Right kidney (tissue), 1 donor: ENCODE data around the gene SMAD9.
A peak's percentile ranks its signal among the peaks of the same experiment; 100 is the strongest.

Source experiments
- DNase-seq: peaks from one replicate; pipeline ENCODE4 v3.0.0-alpha.2; 2016

Gene SMAD9

GRCh38 chr13:36912973-36913372, 7.1 kb downstream of the SMAD9 start:
- DNase-seq: no peak

GRCh38 chr13:36912369-36912768, 7.7 kb downstream of the SMAD9 start:
- no peak for DNase-seq

GRCh38 chr13:36910545-36910944, 9.5 kb downstream of the SMAD9 start:
- no peak for DNase-seq

- no peak for DNase-seq
Observed at GRCh38 chr13:36907821-36908220, 12.2 kb downstream of the SMAD9 start.

DNA sequence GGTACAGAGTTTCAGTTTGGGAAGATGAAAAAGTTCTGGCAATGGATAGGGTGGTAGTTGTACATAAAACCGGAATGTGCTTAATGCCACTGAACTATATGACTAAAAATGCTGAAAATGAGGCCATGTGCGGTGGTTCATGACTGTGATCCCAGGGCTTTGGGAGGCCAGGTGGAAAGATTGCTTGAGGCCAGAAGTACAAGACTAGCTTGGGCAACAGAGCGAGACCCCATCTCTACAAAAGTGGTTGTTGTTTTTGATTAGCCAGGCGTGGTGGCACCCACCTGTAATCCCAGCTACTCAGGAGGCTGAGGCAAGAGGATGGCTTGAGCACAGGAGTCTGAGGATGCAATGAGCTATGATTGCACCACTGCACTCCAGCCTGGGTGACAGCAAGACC, 12.8 kb downstream of the SMAD9 start:
- DNase-seq: no peak

DNA sequence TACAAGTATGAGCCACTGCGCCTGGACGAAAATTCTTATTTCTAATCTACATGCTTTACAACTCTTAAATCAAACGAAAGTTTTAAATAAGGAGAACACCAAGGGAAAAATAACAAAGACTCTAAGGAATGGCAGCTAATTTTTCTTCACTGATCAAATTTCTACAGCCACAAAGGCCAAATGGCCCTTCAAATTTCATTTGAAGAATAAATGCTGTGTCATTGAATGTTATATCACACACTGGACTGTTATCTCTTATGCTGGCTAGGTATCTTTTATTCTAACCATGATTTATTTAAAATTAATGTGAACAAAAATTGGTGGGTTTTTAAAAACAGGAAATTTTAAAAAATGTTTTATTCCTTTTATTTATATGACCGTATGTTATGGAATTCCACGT, 14.1 kb downstream of the SMAD9 start:
- DNase-seq: no peak

DNA sequence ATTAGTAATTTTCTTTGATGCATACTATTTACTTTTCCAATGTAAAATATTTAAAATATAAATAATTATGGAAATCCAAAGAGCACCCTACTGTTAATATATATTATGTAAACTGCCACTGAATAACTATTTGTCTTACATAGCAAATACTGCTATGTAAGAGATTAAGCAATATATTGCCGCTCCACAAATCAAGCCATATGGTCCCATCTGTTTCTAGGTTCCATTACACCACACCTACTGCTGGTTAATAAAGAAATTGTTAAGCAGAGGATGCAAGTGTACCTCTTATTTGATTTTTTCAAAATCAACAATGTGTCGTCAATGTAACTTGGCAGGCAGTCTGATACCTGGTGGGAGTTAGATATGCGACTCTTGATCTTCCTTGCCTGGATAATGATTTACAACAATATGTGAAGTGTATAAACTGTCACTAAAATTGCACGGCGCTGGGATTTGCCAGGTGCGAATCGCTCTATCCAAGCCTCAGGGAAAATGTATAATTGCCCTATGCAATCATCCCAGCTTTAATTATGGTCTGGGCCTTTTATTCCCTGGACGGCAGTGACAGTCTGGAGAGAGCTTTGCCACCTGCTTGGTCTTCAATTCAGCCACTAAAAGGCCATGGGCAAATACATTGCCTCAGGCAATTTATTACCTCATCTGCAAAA, 16.0 kb downstream of the SMAD9 start:
- DNase-seq: no peak

- no peak for DNase-seq
Observed at GRCh38 chr13:36897054-36897616, 22.9 kb downstream of the SMAD9 start.

DNA sequence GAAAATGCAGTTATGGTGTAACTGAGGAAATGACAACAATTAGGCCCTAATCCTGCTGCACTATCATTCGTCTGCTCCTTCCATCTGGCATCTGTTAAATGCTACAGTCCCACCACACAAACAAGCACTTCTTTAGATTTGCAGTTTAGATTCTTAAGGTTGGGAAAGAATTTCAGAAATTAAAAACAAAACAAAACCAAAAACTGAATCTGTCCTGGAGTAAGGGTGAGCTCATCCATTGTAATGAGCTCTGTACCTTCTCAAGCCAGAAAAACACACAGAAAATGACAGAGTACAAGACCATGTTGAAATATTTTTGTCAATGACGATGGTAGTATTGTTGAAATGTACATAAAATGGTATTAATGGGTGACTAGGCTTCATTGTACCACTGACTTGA, 28.3 kb downstream of the SMAD9 start:
- no peak for DNase-seq

DNA sequence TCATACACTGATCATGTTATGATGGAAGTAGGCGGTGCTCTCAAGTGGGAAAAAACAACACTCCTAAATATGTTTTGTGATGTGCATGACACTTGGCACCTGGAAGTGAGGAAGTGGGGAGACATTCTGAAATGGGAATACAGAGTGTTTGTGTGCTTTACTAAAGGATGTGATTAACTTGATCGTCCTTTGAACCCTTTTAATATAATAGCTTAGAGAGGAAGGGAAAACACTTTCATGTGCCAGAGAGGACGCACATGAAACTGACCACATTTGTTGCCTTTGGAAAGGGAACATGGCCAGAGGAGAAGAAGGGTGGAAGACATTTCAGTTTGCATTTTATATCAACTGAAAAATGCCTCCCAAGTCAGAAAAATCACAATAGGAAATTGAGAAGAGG, 31.4 kb downstream of the SMAD9 start:
- DNase-seq: no peak

GRCh38 chr13:36887758-36888521, 32.1 kb downstream of the SMAD9 start:
- DNase-seq: no peak

- DNase-seq: no peak
Observed at GRCh38 chr13:36885901-36886300, 34.1 kb downstream of the SMAD9 start.

DNA sequence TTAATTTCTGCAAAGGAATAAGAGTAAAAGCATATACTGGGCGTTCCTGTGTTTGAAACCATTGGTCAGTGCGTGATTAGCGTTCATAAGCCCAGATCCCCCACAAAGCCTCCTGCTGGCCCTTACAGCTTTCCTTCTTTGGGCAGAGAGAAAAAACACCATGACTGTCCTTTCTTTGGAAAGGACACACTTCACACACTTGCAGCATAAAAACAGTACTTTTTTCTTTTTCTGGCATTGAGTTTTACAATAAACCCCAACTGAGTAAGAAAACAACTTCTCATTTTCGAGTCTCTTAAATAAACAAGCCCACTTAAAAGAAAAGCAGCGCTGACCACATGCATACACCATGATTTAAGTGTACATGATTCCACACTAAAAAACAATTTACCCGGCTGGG, 35.8 kb downstream of the SMAD9 start:
- DNase-seq: no peak

GRCh38 chr13:36883824-36884223, 36.2 kb downstream of the SMAD9 start:
- no peak for DNase-seq

- DNase-seq: peak; percentile 19
Observed at GRCh38 chr13:36883392-36883791, 36.6 kb downstream of the SMAD9 start.

DNA sequence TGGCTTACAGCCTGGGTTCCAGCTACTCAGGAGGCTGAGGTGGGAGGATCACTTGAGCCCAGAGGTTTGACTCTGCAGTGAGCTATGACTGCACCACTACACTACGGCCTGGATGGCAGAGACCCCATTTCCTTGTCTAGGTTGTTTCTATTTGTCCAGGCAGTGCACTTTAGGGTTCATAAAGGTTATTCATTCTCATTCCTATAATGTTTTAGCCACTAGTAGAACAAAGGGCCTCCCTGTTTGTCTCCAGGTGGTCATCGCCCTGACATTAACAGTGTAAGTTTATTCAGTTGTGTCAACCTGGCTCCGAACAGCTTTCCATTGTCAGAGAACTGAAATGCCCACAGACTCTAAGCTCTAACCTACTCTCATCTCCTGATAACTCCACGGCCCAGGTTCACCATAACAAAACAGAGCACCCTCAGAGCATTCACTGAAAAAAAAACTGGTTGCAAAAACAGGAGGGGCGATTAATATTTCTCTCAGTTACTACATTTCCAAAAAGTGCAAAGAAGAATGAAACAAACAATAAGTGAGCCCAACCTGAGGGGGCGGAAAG, 37.1 kb downstream of the SMAD9 start:
- DNase-seq: no peak

DNA sequence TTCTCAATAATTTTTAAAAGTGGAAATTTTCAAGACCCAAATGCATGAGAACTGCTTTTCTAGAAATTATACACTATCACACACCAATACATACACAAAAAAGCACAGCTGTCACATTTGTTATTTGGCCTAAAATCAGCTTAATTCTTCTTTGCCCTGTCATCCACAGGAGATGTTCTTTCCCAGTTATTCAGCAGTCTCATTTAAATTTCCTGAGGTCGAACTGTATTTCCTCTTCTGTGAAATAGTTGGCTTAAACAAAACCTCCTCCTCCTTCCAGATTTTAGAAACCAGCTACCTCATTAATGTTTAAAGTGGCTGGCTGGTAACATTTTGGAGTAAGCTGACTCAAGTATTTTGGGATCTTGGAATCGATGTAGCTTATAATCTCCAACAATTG, 39.1 kb downstream of the SMAD9 start:
- no peak for DNase-seq

DNA sequence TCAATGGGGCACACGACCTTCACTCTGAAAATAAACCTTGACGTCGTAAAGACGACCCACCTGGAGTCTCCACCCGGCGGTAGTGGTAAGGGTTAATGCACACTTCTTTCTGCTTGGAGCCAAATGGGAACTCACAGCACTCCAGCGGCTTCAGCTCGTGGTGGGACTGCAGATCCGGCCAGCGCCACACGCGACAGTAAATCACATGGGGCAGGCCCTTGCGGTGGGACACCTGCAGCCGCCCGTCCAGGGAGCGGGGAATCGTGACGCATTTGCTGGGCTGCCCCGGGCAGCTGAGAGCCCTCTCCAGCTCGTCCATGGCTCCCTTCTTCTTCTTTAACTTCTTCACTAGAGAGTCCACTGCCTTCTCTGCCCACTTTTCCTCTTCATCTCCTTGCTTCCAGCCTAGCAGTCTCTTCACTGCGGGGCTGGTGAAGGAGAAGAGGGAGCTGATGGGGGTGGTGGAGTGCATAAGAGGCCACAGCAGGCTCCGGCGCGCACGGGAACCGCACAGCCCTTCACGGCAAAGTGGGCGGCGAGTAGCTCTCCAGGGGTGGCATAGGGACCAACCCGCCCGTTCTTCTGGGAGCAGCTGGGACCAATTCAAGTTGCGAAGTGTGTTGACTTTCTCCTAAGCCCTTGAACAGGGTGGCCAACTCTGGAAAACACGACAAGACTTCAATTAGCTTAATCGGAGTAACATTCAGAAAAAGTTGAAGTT, 40.7 kb downstream of the SMAD9 start:
- DNase-seq: no peak

- no peak for DNase-seq
Observed at GRCh38 chr13:36875961-36876360, 44.1 kb downstream of the SMAD9 start.

DNA sequence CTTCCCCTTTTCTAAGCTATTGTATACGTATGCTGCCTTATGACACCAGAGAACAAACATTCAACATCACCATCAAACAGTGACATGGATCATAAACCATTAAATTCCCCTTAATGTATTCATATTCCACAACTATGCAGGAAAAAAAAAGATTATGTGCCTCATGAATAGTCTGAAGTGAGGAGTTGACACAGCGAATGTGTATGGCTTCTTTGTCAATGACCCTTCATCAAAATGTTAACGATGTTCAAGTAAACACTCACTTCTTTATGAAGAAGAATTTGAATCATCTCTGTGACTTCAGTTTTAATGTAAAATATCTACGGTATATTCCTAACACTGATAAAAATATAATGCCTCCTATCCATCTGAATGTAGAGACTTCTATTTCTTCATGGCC, 44.6 kb downstream of the SMAD9 start:
- no peak for DNase-seq

DNA sequence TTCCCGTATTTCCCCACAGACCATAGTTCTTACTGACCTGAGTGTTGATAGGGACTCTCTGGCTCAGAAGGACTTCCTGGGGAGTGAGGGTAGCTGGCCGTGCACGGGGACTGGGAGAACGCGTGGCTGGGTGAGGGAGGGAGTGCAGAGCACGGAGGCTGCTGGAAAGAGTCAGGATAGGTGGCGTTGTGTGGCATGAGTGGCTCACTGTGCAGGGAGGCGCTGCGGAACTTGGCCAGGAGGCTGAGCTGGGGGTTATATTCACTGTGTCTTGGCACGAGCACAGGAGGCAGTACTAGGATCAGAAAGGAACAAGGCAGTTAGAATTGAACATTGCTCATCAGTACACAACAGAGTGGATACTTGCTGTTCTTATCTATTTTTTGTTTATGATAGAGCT, 47.4 kb downstream of the SMAD9 start:
- no peak for DNase-seq

GRCh38 chr13:36870050-36870692, 49.9 kb downstream of the SMAD9 start:
- no peak for DNase-seq
